Endothelial cell of umbilical vein (primary cell): ENCODE results near the gene BRCA2. TPM values are rescaled to one million over a fixed set of nuclear protein-coding genes. Genes with fewer than 3 reads are reported as not detected.

Source experiments
- BruUV-seq: library from RNA; stranded (reverse); fragments of 400-500 nt; replicated peaks from 2 replicates; lab custom pipeline; 2021; lab: Mats Ljungman, UMichigan
- CTCF ChIA-PET: fragments of 300-600, 350-600 bp; sonication (Branson Sonifier 250); formaldehyde crosslinking; loops from one replicate; lab custom pipeline; 2021; ENCODE audit warnings: antibody characterized with exemption, inconsistent platforms; lab: Charles Lee
- POLR2A ChIA-PET: fragments of 300-600, 350-600 bp; sonication (Branson Sonifier 250); formaldehyde crosslinking; loops from one replicate; lab custom pipeline; 2021; ENCODE audit warnings: antibody characterized with exemption, inconsistent platforms; lab: Charles Lee
- DNase-seq: peaks from one replicate; pipeline ENCODE4 v3.0.0-alpha.2; 2011; ENCODE audit warnings: low read depth, low spot score
- FAIRE-seq: peaks from 2 replicates; lab custom pipeline; 2011; peaks lifted over from hg19 to GRCh38; lab: Jason Lieb, UNC
- H2AFZ ChIP-seq: 2 replicates; pipeline ENCODE4 v1.6.0; 2012; ENCODE audit warnings: low read depth, low read length, control low read depth, inconsistent platforms
- H3K27ac ChIP-seq: 2 replicates; pipeline ENCODE4 v1.5.1; 2011; ENCODE audit warnings: low read depth, mild to moderate bottlenecking, control low read depth, low read length, moderate library complexity; ENCODE audit not compliant: insufficient read depth
- H3K27me3 ChIP-seq, 2 experiments: 2 replicates each; pipeline versions ENCODE4 v1.6.0 to v1.6.1; 2011; ENCODE audit warnings: low read length in 2 of 2, mixed read lengths in 1 of 2; ENCODE audit not compliant: control insufficient read depth in 2 of 2, insufficient read depth in 2 of 2
- H3K36me3 ChIP-seq, 2 experiments: 2 replicates in 1 of 2; 3 replicates in 1 of 2; pipeline ENCODE4 v1.5.1; 2011; ENCODE audit warnings: low read length in 2 of 2, mild to moderate bottlenecking in 1 of 2, moderate library complexity in 1 of 2; ENCODE audit not compliant: control insufficient read depth in 2 of 2, insufficient read depth in 2 of 2; ENCODE audit errors: extremely low read depth in 1 of 2
- H3K4me1 ChIP-seq: 3 replicates; pipeline ENCODE4 v1.5.1; 2011; ENCODE audit warnings: mild to moderate bottlenecking, low read length; ENCODE audit not compliant: control insufficient read depth, insufficient read depth; ENCODE audit errors: extremely low read depth
- H3K4me2 ChIP-seq: 2 replicates; pipeline ENCODE4 v1.6.1; 2011; ENCODE audit warnings: low read length, control low read depth, mixed read lengths; ENCODE audit not compliant: insufficient read depth
- H3K4me3 ChIP-seq, 3 experiments: fragments of 200-600 bp in 1 of 3; sonication (generic), shearing (Covaris generic) in 1 of 3; replicated peaks in 1 of 3; 2 replicates each; pipeline ENCODE4 v1.5.1; 2011 to 2016; ENCODE audit warnings: control low read depth in 3 of 3, low read length in 3 of 3, mild to moderate bottlenecking in 2 of 3, inconsistent platforms in 1 of 3, low read depth in 1 of 3, moderate library complexity in 1 of 3; ENCODE audit not compliant: insufficient read depth in 1 of 3
- H3K79me2 ChIP-seq: 2 replicates; pipeline ENCODE4 v1.6.0; 2012; ENCODE audit warnings: low read length, inconsistent platforms; ENCODE audit not compliant: control insufficient read depth, insufficient read depth
- H3K9ac ChIP-seq: replicated peaks from 2 replicates; pipeline ENCODE3; 2011; ENCODE audit warnings: low read length, control low read depth; ENCODE audit not compliant: insufficient read depth; ENCODE audit errors: extremely low read depth
- H3K9me1 ChIP-seq: replicated peaks from 3 replicates; pipeline ENCODE4 v1.6.0; 2011; ENCODE audit warnings: mild to moderate bottlenecking, low read length; ENCODE audit not compliant: control insufficient read depth, insufficient read depth; ENCODE audit errors: extremely low read depth
- H3K9me3 ChIP-seq: replicated peaks from 2 replicates; pipeline ENCODE4 v1.5.1; 2012; ENCODE audit warnings: low read length, inconsistent platforms; ENCODE audit not compliant: control insufficient read depth, insufficient read depth
- H4K20me1 ChIP-seq: replicated peaks from 2 replicates; pipeline ENCODE3; 2011; ENCODE audit warnings: mild to moderate bottlenecking, low read length; ENCODE audit not compliant: control insufficient read depth, insufficient read depth; ENCODE audit errors: extremely low read depth
- CTCF ChIP-seq, 2 donors: IDR thresholded peaks; 1 replicate in 1 of 2; 2 replicates in 1 of 2; pipeline ENCODE4 v1.5.1; 2011; ENCODE audit warnings: low read length in 2 of 2, mild to moderate bottlenecking in 2 of 2, moderate library complexity in 2 of 2, control low read depth in 1 of 2, inconsistent platforms in 1 of 2, low read depth in 1 of 2; ENCODE audit not compliant: insufficient read depth in 1 of 2; ENCODE audit errors: extremely low read depth in 1 of 2
- EZH2 ChIP-seq: IDR thresholded peaks from 2 replicates; pipeline ENCODE4 v1.6.1; 2012; ENCODE audit warnings: borderline replicate concordance, low read depth, mild to moderate bottlenecking, moderate library complexity, low read length, inconsistent platforms; ENCODE audit not compliant: severe bottlenecking
- FOS ChIP-seq: IDR thresholded peaks from 2 replicates; pipeline ENCODE4 v1.6.1; 2011; ENCODE audit warnings: mild to moderate bottlenecking, low read length, moderate library complexity, borderline replicate concordance; ENCODE audit not compliant: insufficient read depth
- GATA2 ChIP-seq: IDR thresholded peaks from 2 replicates; pipeline ENCODE4 v1.7.0; 2011; ENCODE audit warnings: low read depth, mild to moderate bottlenecking, moderate library complexity, mixed read lengths, low read length; ENCODE audit not compliant: insufficient read length, insufficient read depth
- JUN ChIP-seq: IDR thresholded peaks from 2 replicates; pipeline ENCODE4 v1.6.1; 2011; ENCODE audit warnings: borderline replicate concordance, low read depth; ENCODE audit not compliant: insufficient read length, insufficient read depth
- MAX ChIP-seq: IDR thresholded peaks from 2 replicates; pipeline ENCODE4 v1.6.1; 2011; ENCODE audit not compliant: insufficient read depth, insufficient read length
- MYC ChIP-seq: IDR thresholded peaks from one replicate; pipeline ENCODE4 v1.6.1; 2011; ENCODE audit warnings: mild to moderate bottlenecking, low read depth, low read length
- POLR2A ChIP-seq: IDR thresholded peaks from 2 replicates; pipeline ENCODE4 v1.6.1; 2012; ENCODE audit warnings: low read depth, mild to moderate bottlenecking, control low read depth, low read length
- POLR2AphosphoS5 ChIP-seq: IDR thresholded peaks from 2 replicates; pipeline ENCODE4 v1.6.1; 2012; ENCODE audit warnings: low read depth, mild to moderate bottlenecking, control low read depth, low read length, moderate library complexity; ENCODE audit not compliant: insufficient read depth
- dilution Hi-C: fragments of 300-500 bp; cut with MboI; formaldehyde crosslinking; loops from one replicate; pipeline ENCODE4 v1.15.0; 2019; ENCODE audit warnings: low sequenced_read_pairs; ENCODE audit not compliant: extremely low pct_ligation_motif_present
- intact Hi-C: fragments of 100-400 bp; cut with micrococcal nuclease; formaldehyde crosslinking; loops from one replicate; pipeline ENCODE4 v1.10.0; 2022
- polyA plus RNA-seq, 4 experiments: library from polyadenylated mRNA; depleted of rRNA in 3 of 4; stranded (reverse) in 3 of 4; unstranded in 1 of 4; fragments of >200 nt; gene quantifications; 2 replicates each; pipeline versions ENCODE4 v1.2.1 to v1.2.3, GENCODE V29; 2011 to 2012; ENCODE audit warnings: missing spikeins in 1 of 4
- total RNA-seq: library from RNA; stranded (reverse); gene quantifications from 2 replicates; pipeline ENCODE4 v1.2.3, GENCODE V29; 2021

Gene BRCA2
- total and polyA plus RNA-seq, 2 donors (not counting 3 experiments of a cell fraction or from before 2014, with no cell fraction given), result 2.9 to 17.5 TPM

- no TSS peak for BruUV-seq
- no peak for FAIRE-seq
- TF ChIP-seq POLR2A (no peak), POLR2AphosphoS5 (no peak), GATA2 (no peak), JUN (no peak), CTCF (IDR thresholded peaks at IDR 0.05; ENCODE audit: extremely low read depth in 1 of 2, insufficient read depth in 1 of 2, low read depth in 1 of 2, low read length in 2 of 2) (no peak), MYC (no peak), EZH2 (no peak), FOS (no peak), MAX (no peak)
Observed at GRCh38 chr13:32300406-32300805, 14.9 kb upstream of the BRCA2 start.

More at GRCh38 chr13:32300406-32300805, 14.9 kb upstream of the BRCA2 start:
- Histone ChIP-seq H3K4me2 (peak overlapping the region; percentile 28), H3K4me1 (peaks cover 9% of the 10 kb centered on the region), H3K9ac (no peak overlapping the region), H3K79me2 (no peaks in the 10 kb centered on the region), H3K27me3 (no peaks in the 10 kb centered on the region), H2AFZ (peak overlapping the region; percentile 5), H3K9me1 (no peaks in the 10 kb centered on the region), H4K20me1 (no peaks in the 10 kb centered on the region), H3K27ac (no peak overlapping the region), H3K4me3 (no peak overlapping the region), H3K9me3 (no peaks in the 10 kb centered on the region), H3K36me3 (peaks cover 0 to 2% of the 10 kb centered on the region in 2 experiments)
- dilution Hi-C loops, result no loop called here
- POLR2A ChIA-PET, result no interaction called here
- intact Hi-C loops, result no loop called here
- DNase-seq, result no peak
- CTCF ChIA-PET, result interaction anchor here (1.0 to 2.6 kb wide), 5 partner anchors 9 to 54 kb away, joined by 3 to 16 read pairs (median 4); no protein-coding TSS in a partner anchor
